MCF 10A (cell line): Measurements from ENCODE around the gene MLXIP. TPM values are rescaled to one million over a fixed set of nuclear protein-coding genes. Genes with fewer than 3 reads are reported as not detected.

Experiments
- BruUV-seq: library from RNA; stranded (reverse); fragments of 400-500 nt; replicated peaks from 2 replicates; lab custom pipeline; 2021; lab: Mats Ljungman, UMichigan
- CTCF ChIA-PET: fragments of 300-600 bp; sonication (Branson Sonifier 250); formaldehyde crosslinking; extraction: SDS; loops from one replicate; lab custom pipeline; 2021; ENCODE audit warnings: antibody characterized with exemption, inconsistent platforms; lab: Yijun Ruan, JAX
- POLR2A ChIA-PET: fragments of 300-600, 350-650 bp; sonication (Branson Sonifier 250); formaldehyde crosslinking; extraction: SDS; loops from one replicate; lab custom pipeline; 2020; ENCODE audit warnings: antibody characterized with exemption, inconsistent platforms; lab: Yijun Ruan, JAX
- DNase-seq: peaks from one replicate; pipeline ENCODE4 v3.0.0-alpha.2; 2018; ENCODE audit not compliant: unreplicated experiment
- H3K27ac Mint-ChIP-seq: one replicate; pipeline ENCODE4 v1.8.0; 2022; ENCODE audit warnings: mild to moderate bottlenecking, low read depth, mixed read lengths; ENCODE audit not compliant: unreplicated experiment
- H3K27me3 Mint-ChIP-seq: one replicate; pipeline ENCODE4 v1.8.0; 2022; ENCODE audit warnings: mixed read lengths; ENCODE audit not compliant: insufficient read depth, unreplicated experiment
- H3K36me3 Mint-ChIP-seq: one replicate; pipeline ENCODE4 v1.8.0; 2022; ENCODE audit warnings: mild to moderate bottlenecking, moderate library complexity, mixed read lengths; ENCODE audit not compliant: insufficient read depth, unreplicated experiment
- H3K4me1 Mint-ChIP-seq: one replicate; pipeline ENCODE4 v1.8.0; 2022; ENCODE audit warnings: mixed read lengths; ENCODE audit not compliant: insufficient read depth, unreplicated experiment
- H3K4me3 Mint-ChIP-seq: one replicate; pipeline ENCODE4 v1.8.0; 2022; ENCODE audit warnings: mild to moderate bottlenecking, moderate library complexity, mixed read lengths; ENCODE audit not compliant: unreplicated experiment
- H3K9me3 Mint-ChIP-seq: one replicate; pipeline ENCODE4 v1.8.0; 2022; ENCODE audit warnings: mixed read lengths; ENCODE audit not compliant: unreplicated experiment
- CTCF ChIP-seq: fragments of 200-600 bp; IDR thresholded peaks from one replicate; pipeline ENCODE4 v1.8.0; 2022; ENCODE audit warnings: antibody characterized with exemption, mild to moderate bottlenecking; ENCODE audit not compliant: unreplicated experiment
- intact Hi-C: fragments of 100-400 bp; cut with micrococcal nuclease; formaldehyde crosslinking; loops from 2 replicates; pipeline ENCODE4 v1.14.1; 2022
- total RNA-seq: library from RNA; stranded (reverse); gene quantifications from 2 replicates; pipeline ENCODE4 v1.2.3, GENCODE V29; 2022

MLXIP gene
- total RNA-seq, 1 experiment from 2014 or later, result 35.6 TPM

GRCh38 chr12:122072031-122072970, 6.3 kb upstream of the MLXIP start:
- H3K4me3 Mint-ChIP-seq, result no peak overlapping the region
- POLR2A ChIA-PET, result interaction anchor here (0.5 to 5.3 kb wide), 13 partner anchors 8 to 1871 kb away, joined by 3 to 36 read pairs (median 3); no protein-coding TSS in a partner anchor
- DNase-seq, result peak; percentile 94
- H3K9me3 Mint-ChIP-seq, result no peaks in the 10 kb centered on the region
- peaks cover 7% of the 10 kb centered on the region for H3K4me1 Mint-ChIP-seq
- H3K27ac Mint-ChIP-seq, result peak overlapping the region; percentile 20
- CTCF ChIA-PET, result interaction anchor here (0.6 to 3.7 kb wide), 7 partner anchors 8 to 1855 kb away, joined by 3 to 16 read pairs (median 3); no protein-coding TSS in a partner anchor
- intact Hi-C loops, result no loop called here
- no peak for TF ChIP-seq CTCF
- BruUV-seq, result no TSS peak
- H3K36me3 Mint-ChIP-seq, result peaks cover 5% of the 10 kb centered on the region
- H3K27me3 Mint-ChIP-seq, result no peaks in the 10 kb centered on the region

GRCh38 chr12:122073815-122074214, 4.7 kb upstream of the MLXIP start:
- no peak for DNase-seq
- intact Hi-C loops, result no loop called here
- no TSS peak for BruUV-seq
- no peak for TF ChIP-seq CTCF
- Mint-ChIP-seq H3K4me3 (no peak overlapping the region), H3K27ac (no peak overlapping the region), H3K36me3 (peaks cover 5% of the 10 kb centered on the region), H3K27me3 (no peaks in the 10 kb centered on the region), H3K4me1 (peaks cover 7% of the 10 kb centered on the region), H3K9me3 (no peaks in the 10 kb centered on the region)
- CTCF ChIA-PET, result interaction anchor here (0.6 to 3.7 kb wide), 3 partner anchors 9 to 82 kb away, joined by 3 to 16 read pairs (median 3); no protein-coding TSS in a partner anchor
- POLR2A ChIA-PET, result interaction anchor here (0.7 to 5.3 kb wide), 6 partner anchors 11 to 162 kb away, joined by 3 to 36 read pairs (median 4); partner anchors contain the start of gene BCL7A

DNA sequence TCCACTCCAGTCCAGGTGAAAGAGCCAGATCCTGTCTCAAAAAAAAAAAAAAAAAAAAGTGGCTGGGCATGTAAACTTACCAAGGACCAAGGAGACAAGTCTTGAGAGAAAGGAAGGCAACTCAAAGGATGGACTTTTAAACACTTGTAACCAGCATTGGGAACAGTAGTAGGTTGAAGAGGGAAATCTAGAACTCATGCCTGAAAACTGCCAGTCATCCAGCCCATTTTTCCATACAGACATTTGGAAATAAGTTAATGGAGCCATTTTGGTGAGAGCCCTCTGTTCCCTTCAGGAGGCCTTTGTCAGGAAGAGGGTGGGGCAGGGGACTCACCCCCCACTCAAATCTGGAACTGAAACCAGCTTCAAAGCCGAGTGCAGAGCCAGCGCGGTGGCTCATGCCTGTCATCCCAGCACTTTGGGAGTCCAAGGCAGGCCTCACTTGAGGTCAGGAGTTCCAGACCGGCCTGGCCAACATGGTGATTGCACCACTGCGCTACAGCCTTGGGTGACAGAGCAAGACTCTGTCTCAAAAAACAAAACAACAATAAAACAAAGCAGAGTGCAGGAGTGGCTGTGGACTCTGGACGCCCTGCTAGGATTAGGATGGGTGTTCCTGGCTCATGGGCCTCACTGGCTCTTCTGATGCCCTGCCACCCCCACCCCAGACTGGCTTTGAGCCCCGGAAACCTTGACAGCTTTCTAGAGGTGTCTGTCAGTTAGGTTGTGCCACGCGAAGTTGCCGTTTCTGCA, 1.6 kb upstream of the MLXIP start:
- no peak for TF ChIP-seq CTCF
- no peak overlapping the region for H3K27ac Mint-ChIP-seq
- intact Hi-C loops, result no loop called here
- H3K9me3 Mint-ChIP-seq, result no peaks in the 10 kb centered on the region
- DNase-seq, result no peak
- H3K4me1 Mint-ChIP-seq, result peaks cover 18% of the 10 kb centered on the region
- peaks cover 5% of the 10 kb centered on the region for H3K36me3 Mint-ChIP-seq
- ChIA-PET CTCF (interaction anchor here (1.3 kb wide), 1 partner anchor 22 kb away, joined by 3 read pairs; no protein-coding TSS in a partner anchor), POLR2A (interaction anchor here (1.2 kb wide), 2 partner anchors 19 to 53 kb away, joined by 4 read pairs; no protein-coding TSS in a partner anchor)
- no peak overlapping the region for H3K4me3 Mint-ChIP-seq
- H3K27me3 Mint-ChIP-seq, result no peaks in the 10 kb centered on the region
- no TSS peak for BruUV-seq
